DMS53 (cell line): Measurements from ENCODE around the gene SRGAP2.
"Not testable (repeated sequence)": the region's sequence is repeated elsewhere in the genome, so short reads cannot be mapped to it uniquely, and the experiment has no call there.

Source experiments
- DNase-seq: peaks from one replicate; lab custom pipeline; 2025; lab: John Stamatoyannopoulos, UW

The SRGAP2 gene

DNA sequence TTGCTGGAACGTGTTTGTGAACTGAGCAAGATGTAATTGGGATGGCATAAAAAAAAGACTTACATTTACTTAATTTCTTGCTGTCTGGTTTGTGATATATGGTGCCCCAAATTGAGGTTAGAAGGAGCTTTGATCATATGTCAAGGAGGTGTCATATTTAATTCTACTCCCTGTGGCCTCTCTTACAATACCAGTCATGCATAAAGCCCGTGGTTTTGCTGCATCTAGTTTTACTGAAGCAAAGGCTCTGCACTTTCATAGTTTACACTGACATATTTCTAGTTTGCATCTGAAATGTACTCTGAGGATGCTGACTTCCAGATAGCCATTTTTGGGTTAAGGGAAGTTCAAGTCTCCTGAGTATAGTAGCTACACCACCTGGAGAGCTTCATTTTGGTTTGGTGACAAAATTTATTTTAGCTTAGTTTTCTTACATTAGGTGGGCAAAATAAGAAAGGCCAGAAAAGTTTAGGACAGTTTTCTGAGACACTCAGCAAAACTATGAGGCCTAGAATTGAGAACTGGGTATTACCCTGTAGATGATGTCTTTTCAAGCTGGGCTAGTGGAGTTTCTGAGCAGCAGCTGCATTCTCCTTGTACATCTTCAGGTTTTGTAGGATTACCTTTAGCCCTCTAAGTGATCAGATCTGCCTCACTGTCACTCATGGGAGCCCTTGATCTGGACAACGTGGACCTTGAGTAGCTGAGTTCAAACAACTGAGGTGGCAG is 47.8 kb downstream of the SRGAP2 start:
- not testable (repeated sequence) for DNase-seq

DNA sequence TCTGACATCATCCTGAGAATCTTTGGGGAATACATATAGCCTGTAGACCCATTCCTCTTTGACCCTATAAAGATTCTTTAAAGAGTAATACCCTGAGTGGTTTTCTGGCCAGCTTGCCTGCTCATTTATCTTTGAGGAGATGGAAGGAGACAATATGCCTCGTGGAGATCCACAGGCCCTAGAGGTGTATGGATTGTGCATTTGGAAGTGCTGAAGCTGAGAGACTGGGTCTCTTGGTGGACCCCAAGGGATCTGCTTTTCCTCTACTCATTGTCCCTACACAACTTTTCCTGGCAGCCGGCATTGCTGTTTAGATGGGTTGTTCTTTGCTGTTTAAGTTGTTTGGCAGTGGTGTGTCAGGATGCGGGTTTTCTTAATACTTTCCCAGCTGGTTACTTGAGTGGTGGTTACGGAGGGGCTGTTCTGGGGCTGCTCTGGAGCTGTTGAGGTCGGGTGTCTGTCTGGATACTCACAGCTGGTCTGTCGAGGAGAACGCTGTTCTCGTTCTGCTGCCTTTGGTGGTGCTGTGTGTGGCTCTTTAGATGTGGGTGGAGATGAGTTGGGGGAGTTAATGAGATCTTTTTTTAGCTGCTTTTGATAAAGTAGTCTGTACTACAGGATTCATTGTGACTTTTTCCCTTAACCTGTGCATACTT is 49.5 kb downstream of the SRGAP2 start:
- DNase-seq: not testable (repeated sequence)
